ENCODE data around the gene SPEM2.
A peak's percentile ranks its signal among the peaks of the same experiment; 100 is the strongest.

SPEM2 gene

GRCh38 chr17:7425316-7425715 lies at the start of gene SPEM2:
SPEM2 (plus strand) TSS chr17:7425616; CDS start chr17:7425689, 73 bp downstream.
- TF ChIP-seq CTCF (IDR thresholded peaks at IDR 0.05; ENCODE audit: low read depth, low read length) = no peak
- no peak for DNase-seq (ENCODE audit: extremely low read depth, low read depth)

GRCh38 chr17:7379134-7379533 lies 46.3 kb upstream of the SPEM2 start:
- TF ChIP-seq CTCF (IDR thresholded peaks at IDR 0.05; ENCODE audit: low read depth, low read length) = no peak

GRCh38 chr17:7380321-7380720 lies 45.1 kb upstream of the SPEM2 start:
- DNase-seq (ENCODE audit: extremely low read depth, low read depth) = peak; percentile 63
- no peak for TF ChIP-seq CTCF (IDR thresholded peaks at IDR 0.05; ENCODE audit: low read depth, low read length)

More at GRCh38 chr17:7379134-7379533, 46.3 kb upstream of the SPEM2 start:
- DNase-seq (ENCODE audit: extremely low read depth, low read depth) = no peak

GRCh38 chr17:7380855-7381683 lies 44.3 kb upstream of the SPEM2 start, which contains the start of gene TNK1:
TNK1 (plus strand) TSS chr17:7381089; CDS start chr17:7382927, 1,838 bp downstream.
- no peak for DNase-seq (ENCODE audit: extremely low read depth, low read depth)
- TF ChIP-seq CTCF (IDR thresholded peaks at IDR 0.05; ENCODE audit: low read depth, low read length) = no peak

GRCh38 chr17:7382901-7383300 lies 42.5 kb upstream of the SPEM2 start:
- TF ChIP-seq CTCF (IDR thresholded peaks at IDR 0.05; ENCODE audit: low read depth, low read length) = no peak
- no peak for DNase-seq (ENCODE audit: extremely low read depth, low read depth)

GRCh38 chr17:7383371-7383741 lies 42.1 kb upstream of the SPEM2 start:
- DNase-seq (ENCODE audit: extremely low read depth, low read depth) = no peak
- no peak for TF ChIP-seq CTCF (IDR thresholded peaks at IDR 0.05; ENCODE audit: low read depth, low read length)

GRCh38 chr17:7383742-7384488 lies 41.5 kb upstream of the SPEM2 start:
- no peak for DNase-seq (ENCODE audit: extremely low read depth, low read depth)
- TF ChIP-seq CTCF (IDR thresholded peaks at IDR 0.05; ENCODE audit: low read depth, low read length) = no peak
